NK-92 treated with Interleukin-12 subunit alpha and Interleukin-12 subunit beta, amount 100 ng/mL, for 24 hours (cell line): Measurements from ENCODE around the gene CAMTA1.
"Not testable (repeated sequence)": the region's sequence is repeated elsewhere in the genome, so short reads cannot be mapped to it uniquely, and the experiment has no call there.

ENCODE experiments used
- DNase-seq: peaks from one replicate; lab custom pipeline; 2025; lab: John Stamatoyannopoulos, UW

The CAMTA1 gene

DNA sequence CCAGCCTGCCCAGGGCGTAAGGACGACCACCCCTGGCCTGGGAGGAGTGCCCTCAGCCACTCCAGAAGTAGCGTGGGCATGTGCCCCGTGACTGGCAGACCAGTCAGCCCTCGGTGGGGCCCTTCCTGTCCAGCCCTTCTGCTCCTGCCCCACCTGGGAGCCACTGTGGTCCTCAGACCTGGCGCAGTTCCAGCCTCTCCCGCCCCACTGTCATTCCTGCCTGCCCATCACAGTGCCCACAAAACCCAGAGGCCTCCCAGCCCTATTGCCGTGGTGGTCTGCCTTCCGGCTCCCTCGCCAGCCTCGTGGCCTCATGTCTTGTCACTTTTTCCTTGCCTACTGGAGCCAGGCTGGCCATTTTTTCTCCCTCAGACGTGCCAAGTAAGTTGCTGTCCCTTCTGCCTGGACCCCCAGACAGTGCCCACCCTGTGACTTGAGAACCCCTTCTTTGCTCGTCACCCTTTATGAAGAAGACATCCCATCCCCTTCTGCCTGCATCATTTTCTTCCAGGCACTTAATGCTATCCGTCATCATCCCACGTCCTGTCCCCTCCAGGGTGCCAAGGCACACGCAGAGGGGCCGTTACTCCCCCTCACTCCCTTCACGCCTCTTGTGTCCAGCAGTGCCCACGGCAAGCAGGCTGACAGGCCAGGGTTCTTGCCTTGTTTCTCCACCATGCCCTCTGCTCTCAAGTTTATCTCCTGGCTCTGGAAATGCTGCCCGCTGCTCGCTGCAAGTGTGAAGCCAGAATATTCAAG is 122.6 kb downstream of the CAMTA1 start:
- DNase-seq: no peak

DNA sequence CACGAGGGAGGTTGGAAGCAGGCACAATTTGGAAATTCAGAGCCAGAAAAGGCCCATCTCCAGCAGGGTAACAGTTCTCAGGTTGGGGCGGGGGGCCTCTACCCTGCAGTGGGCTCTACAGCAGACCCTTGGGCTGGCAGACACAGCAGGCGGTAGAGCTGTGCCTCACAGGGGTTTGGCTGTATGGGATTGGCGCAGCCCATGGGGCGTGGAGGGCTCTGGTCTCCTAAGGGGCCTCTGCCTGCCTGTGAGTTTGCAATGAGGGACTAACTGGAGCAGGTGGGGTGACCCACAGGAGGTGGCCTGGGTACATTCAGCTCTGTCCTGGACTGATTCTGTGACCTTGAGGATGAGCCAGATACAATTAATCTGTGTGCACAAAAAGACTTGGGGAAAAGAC is 124.1 kb downstream of the CAMTA1 start:
- DNase-seq: no peak

DNA sequence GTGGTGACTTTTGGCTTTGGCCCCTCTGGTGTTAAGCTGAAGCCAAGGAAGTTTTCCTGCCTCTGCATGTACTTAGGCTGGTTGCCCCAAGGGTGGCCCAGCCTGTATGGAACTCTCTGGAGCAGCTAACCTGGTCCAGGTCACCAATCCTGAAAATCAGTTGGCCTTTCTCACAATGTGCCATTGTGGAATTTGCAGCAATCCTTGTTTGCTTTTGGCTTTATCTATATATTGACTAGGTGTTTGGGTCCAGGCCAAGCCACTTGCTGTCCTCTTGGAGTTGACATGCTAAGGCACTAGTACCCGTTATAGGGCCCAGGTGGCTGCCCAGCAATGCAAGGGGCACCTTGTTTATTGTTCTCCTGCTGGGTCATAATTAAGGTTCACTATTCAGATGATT is 124.6 kb downstream of the CAMTA1 start:
- DNase-seq: no peak

- no peak for DNase-seq
Measured at GRCh38 chr1:6911021-6911941, 126.0 kb downstream of the CAMTA1 start.

GRCh38 chr1:6911974-6912373 is 126.7 kb downstream of the CAMTA1 start:
- DNase-seq: no peak

GRCh38 chr1:6912518-6912917 is 127.3 kb downstream of the CAMTA1 start:
- no peak for DNase-seq

DNA sequence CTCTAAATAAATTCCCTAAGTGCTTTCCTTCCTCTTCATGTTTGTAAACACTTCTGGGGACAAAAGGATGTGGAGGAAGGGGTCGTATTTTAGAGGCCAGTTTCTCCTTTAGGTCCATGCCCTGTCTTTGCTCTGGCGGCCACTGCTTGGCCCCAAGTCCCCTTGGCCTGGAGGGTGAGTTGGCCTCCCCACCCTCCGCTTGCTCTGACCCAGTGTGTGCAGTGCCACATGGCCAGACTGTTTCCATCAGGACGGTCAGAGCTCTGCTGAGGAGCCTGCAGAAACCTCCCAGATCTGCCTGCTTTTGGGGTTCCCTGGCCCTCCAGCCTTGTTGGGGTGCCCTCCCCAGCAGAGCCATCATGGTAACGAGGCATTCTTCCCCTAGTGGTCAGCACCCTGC is 127.8 kb downstream of the CAMTA1 start:
- DNase-seq: no peak

DNA sequence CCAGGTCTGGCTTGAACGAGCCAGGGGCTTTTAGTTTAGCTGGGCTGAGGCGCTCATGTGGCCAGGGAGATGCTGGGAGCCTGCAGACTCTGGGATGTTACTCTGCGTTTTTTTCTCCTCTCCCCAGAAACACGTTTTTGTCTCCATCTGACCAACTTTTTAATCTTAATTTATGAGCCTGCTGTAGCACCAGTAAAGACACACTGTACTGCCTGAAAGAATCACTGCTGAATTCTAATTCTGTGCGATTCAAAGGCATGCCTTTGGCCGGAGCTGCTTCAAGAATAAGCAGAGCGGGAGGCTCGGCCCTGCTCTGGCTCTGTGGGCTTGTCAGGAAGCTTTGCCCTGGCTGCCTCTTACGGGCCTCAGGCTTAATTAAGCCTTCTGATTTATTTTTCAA is 129.5 kb downstream of the CAMTA1 start:
- DNase-seq: no peak

DNA sequence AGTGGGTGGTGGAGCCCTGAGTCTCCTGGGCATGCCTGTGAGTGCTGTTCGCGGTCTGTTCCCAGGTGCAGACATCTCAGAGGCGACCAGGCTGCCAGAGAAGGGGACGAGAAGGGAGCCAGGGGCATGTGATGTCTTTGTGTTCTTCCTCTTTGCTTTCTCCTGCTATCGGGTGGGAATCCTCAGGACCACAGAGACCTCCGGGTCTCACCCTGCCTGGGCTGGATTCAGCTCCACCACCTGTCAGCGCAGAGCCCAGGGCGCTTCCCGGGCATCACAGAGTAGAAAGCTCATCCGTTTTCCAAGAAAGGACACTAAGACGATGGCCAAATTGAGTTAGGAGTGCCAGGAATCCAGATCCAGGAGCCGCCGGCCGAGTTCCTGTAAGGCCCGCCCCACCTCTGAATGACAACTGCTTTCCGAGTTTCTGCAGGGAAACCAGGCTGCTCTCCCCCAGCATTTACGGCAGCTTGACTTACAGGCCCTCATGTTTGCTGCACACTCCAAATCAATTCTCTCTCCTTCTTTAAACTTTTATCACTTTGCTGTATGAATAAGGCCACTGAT is 130.8 kb downstream of the CAMTA1 start:
- no peak for DNase-seq

DNA sequence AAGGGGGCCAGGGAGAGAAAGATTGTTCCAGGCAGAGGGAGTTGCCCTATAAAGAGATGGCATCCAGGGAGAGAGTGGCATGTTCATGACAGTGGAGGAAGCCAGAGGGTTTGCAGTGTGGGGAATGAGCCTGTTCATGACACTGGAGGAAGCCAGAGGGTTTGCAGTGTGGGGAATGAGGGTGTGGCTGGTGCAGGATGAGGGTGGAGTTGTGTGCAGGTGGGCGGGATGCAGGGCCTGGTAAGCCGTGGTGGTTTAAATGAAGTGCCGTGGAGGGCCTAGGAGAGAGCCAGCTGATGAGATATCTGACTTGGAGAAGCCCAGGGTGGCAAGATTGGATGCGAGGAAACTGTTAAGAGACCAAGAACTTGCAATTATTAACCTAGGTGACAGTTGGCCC is 131.8 kb downstream of the CAMTA1 start:
- DNase-seq: no peak

DNA sequence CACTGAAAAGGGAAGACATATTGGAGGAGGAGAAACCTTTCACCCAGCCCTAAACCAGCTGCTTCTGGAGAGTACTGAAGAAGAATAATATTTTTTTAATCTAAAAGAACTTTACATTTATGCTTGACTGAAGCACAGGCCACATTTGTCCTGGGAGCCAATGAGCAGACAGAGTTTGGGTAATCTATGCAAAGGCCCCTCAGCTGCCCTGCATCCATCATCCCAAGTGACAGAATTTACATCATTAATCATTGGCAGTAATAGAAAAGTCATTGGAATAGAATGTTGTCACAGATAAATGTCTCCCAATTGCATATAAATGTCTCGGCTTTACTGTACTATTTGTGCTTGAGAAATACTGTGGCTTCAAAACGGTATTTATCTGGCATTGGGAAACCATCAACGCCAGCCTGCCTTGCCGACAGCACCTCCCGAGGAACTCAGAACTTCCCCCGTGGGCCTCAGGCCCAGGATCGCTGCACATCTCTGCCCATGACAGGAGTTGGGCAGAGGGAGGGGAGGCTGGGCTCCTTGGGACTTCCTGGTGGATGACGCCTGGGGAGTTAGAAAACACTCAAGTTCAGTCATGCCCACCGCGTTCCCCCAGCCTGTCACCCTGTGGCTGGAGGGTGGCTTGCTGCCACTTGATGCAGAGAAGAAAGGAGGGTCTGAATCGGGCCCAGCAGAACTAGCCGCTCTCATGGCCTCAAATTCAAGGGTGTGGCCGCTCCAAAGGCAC is 133.1 kb downstream of the CAMTA1 start:
- no peak for DNase-seq

- no peak for DNase-seq
Measured at GRCh38 chr1:6918925-6919511, 133.8 kb downstream of the CAMTA1 start.

DNA sequence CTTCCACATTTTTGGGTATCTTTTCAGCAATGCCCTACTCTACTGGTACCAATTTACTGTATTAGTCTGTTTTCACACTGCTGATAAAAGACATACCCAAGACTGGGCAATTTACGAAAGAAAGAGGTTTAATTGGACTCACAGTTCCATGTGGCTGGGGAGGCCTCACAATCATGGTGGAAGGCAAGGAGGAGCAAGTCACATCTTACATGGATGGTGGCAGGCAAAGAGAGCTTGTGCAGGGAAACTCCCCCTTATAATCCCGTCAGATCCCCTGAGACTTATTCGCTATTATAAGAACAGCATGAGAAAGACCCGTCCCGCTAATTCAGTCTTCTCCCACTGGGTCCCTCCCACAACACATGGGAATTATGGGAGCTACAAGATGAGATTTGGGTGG is 136.3 kb downstream of the CAMTA1 start:
- not testable (repeated sequence) for DNase-seq

DNA sequence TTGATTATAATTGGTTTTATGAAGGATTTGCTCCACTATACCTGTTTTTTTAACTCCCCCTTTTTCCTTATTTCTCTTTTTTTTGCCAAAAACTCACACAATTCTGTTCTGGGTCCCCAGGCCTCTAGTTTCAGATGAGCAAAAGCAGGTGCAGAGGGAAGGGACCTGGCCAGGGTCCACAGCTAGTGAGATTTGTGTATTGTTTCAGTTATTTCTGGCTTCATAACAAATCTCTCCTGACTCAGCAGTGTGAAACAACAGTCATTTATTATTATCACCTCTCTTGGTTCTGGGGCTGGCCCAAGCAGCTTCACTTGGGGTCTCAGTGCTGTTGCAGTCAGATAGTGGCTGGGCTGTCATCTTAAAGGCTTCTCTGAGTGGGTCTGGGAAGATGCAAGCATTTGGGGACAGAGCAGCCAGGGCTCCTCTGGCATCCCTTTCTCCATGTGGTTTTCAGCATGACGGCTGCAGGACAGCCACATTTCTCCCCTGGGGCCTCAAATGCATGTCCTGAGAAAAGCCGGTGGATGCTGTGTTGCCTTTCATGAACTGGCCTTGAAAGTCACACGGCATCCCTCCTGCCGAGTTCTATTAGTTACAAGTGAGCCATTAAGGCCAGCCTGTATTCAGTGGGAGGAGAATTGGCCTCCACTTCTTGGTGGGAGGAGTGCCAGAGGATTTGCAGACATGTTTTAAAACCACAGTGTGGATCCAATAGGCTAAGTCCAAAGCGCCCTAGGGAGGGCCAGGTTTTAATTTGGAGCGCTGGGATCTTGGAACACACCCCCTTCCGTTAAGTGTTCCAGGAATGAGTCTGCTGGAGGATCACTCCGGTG is 137.1 kb downstream of the CAMTA1 start:
- DNase-seq: no peak

GRCh38 chr1:6923012-6923411 is 137.8 kb downstream of the CAMTA1 start:
- no peak for DNase-seq

DNA sequence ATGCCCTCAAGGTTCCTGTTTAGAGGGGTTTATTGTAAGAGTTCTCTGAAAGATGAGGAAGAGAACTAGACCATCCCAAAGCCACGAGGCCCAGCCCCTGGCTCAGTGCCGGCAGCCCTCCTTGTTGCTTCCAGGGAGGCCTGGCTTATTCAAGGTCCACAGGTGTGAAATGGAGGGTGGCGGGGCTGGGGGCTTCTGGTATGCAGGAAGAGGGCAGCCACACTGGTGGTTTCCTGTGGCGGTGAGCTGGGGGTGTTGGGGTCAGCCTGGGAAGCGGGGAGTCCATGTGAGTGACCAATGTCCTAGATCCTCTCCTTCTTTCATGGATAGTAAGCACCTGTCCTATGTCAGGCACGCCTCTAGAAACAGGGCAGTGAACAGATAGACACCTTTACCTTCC is 138.2 kb downstream of the CAMTA1 start:
- no peak for DNase-seq

DNA sequence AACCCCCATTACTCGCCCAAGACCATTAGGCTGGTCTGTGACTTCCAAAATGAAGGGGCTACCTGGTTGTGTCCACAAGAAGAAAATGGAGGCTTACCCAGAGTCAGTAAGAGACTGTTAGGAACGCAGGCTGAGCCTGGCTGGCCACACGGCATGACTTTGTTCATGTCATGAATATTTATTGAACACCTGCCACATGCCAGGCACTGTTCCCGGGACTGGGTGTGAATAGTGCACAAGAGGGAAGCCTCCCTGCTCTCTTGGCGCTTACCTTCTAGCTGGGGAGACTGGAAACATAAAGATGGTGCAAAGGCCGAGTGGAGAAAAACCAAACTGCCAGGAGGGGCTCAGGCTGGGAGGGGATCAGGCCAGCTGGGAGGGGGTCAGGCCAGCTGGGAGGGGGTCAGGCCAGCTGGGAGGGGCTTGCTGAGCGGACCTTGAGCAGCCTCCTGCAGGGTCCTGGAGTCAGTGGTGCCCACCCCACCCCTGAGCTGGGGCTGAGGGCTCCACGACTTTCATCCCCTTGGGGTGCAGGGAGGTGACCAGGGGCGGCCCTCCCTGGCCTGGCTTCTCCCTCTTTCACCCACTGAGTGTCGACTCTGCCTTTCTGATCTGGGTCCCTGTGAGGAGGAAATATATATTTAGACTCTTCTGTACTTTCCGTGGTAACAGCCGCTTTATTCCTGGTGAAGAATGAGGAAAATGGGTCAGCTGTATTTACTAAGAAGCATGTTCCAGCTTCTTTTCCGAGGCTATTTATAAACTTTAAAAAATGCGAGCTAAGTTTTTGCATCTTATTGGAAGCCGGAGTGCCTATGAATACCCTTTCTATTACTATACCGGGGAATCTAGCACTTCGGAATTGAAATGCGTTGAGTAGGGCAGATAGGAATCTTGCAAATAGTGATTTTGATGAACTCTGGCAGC is 139.0 kb downstream of the CAMTA1 start:
- no peak for DNase-seq

- no peak for DNase-seq
Measured at GRCh38 chr1:6924891-6925290, 139.6 kb downstream of the CAMTA1 start.

DNA sequence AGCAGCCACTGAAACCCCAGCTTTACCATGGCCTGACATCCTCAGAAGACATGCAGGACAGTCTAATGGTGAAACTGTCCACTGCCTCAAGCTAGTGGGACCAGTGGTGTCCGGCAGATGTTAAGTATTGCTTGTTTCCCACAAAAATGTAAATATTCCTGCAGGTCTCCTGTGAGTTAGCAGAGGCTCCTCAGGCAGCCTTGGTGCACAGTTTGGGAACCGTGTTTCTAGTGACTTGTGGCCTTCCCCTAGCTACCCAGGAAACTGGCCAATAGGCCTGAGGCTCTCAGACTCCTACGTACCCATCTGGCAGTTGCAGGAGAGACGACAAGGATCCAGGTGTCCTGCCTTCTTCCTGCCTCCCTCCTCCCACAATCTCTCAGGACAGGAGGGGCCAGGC is 142.4 kb downstream of the CAMTA1 start:
- DNase-seq: no peak
